SK-N-SH treated with all-trans-retinoic acid at 6 μM for 48 hours (cell line): ENCODE data around the gene OR2W3.

ENCODE experiments used
- ATAC-seq: fragments of 200-7000 bp; cut with Tn5 transposase; 3 replicates; pipeline ENCODE4 v1.9.1; 2020; ENCODE audit warnings: mild to moderate bottlenecking, moderate library complexity
- ARNTL ChIP-seq: fragments of 450-650 bp; formaldehyde crosslinking; IDR thresholded peaks from 2 replicates; pipeline ENCODE4 v1.5.0; 2020; ENCODE audit warnings: low read depth, mild to moderate bottlenecking, moderate library complexity, borderline replicate concordance
- CSDC2 ChIP-seq: fragments of 250-450 bp; sonication (Bioruptor Pico); IDR thresholded peaks from 2 replicates; pipeline ENCODE4 v1.5.0; 2020; ENCODE audit warnings: mild to moderate bottlenecking, moderate library complexity
- CSRNP3 ChIP-seq: fragments of 250-450 bp; sonication (Bioruptor Pico); IDR thresholded peaks from 2 replicates; pipeline ENCODE4 v1.5.1; 2021; ENCODE audit warnings: mild to moderate bottlenecking, moderate library complexity
- ESRRG ChIP-seq: fragments of 250-450 bp; sonication (Bioruptor Pico); IDR thresholded peaks from 2 replicates; pipeline ENCODE4 v1.6.1; 2021; ENCODE audit warnings: mild to moderate bottlenecking
- GLIS3 ChIP-seq: fragments of 250-450 bp; sonication (Bioruptor Pico); IDR thresholded peaks from 2 replicates; pipeline ENCODE4 v1.5.0; 2020; ENCODE audit warnings: mild to moderate bottlenecking, moderate library complexity
- ISL1 ChIP-seq: fragments of 250-450 bp; sonication (Bioruptor Pico); IDR thresholded peaks from 2 replicates; pipeline ENCODE4 v2.1.2; 2022; ENCODE audit warnings: mild to moderate bottlenecking, moderate library complexity
- OSR1 ChIP-seq: fragments of 250-450 bp; sonication (Bioruptor Pico); IDR thresholded peaks from 2 replicates; pipeline ENCODE4 v1.8.0; 2022; ENCODE audit warnings: moderate library complexity, mild to moderate bottlenecking, inconsistent platforms
- PATZ1 ChIP-seq: fragments of 250-450 bp; sonication (Bioruptor Pico); IDR thresholded peaks from 2 replicates; pipeline ENCODE4 v1.8.0; 2020; ENCODE audit warnings: mild to moderate bottlenecking, moderate library complexity, borderline replicate concordance
- POU6F1 ChIP-seq: fragments of 250-450 bp; sonication (Bioruptor Pico); IDR thresholded peaks from 2 replicates; pipeline ENCODE4 v1.8.0; 2021; ENCODE audit warnings: low read depth, mild to moderate bottlenecking, moderate library complexity, borderline replicate concordance
- PPARA ChIP-seq: fragments of 250-450 bp; sonication (Bioruptor Pico); IDR thresholded peaks from 2 replicates; pipeline ENCODE4 v1.5.0; 2020; ENCODE audit warnings: mild to moderate bottlenecking, borderline replicate concordance
- RARB ChIP-seq: fragments of 250-450 bp; sonication (Bioruptor Pico); IDR thresholded peaks from 2 replicates; pipeline ENCODE4 v1.8.0; 2021; ENCODE audit warnings: mild to moderate bottlenecking, moderate library complexity
- SNAI2 ChIP-seq: fragments of 250-450 bp; sonication (Bioruptor Pico); IDR thresholded peaks from 2 replicates; pipeline ENCODE4 v1.5.0; 2020; ENCODE audit warnings: mild to moderate bottlenecking, moderate library complexity
- TOX ChIP-seq: fragments of 250-450 bp; sonication (Bioruptor Pico); IDR thresholded peaks from 2 replicates; pipeline ENCODE4 v1.8.0; 2021; ENCODE audit warnings: mild to moderate bottlenecking, moderate library complexity, borderline replicate concordance
- TSHZ2 ChIP-seq: fragments of 250-450 bp; sonication (Bioruptor Pico); IDR thresholded peaks from 2 replicates; pipeline ENCODE4 v1.5.0; 2020; ENCODE audit warnings: mild to moderate bottlenecking, moderate library complexity
- ZC3H10 ChIP-seq: fragments of 250-450 bp; sonication (Bioruptor Pico); IDR thresholded peaks from 2 replicates; pipeline ENCODE4 v1.5.1; 2021; ENCODE audit warnings: mild to moderate bottlenecking, moderate library complexity
- ZFP3 ChIP-seq: fragments of 250-450 bp; sonication (Bioruptor Pico); IDR thresholded peaks from 2 replicates; pipeline ENCODE4 v1.5.0; 2020; ENCODE audit warnings: mild to moderate bottlenecking, moderate library complexity
- ZFP30 ChIP-seq: fragments of 450-650 bp; formaldehyde crosslinking; IDR thresholded peaks from 2 replicates; pipeline ENCODE4 v1.5.0; 2022; ENCODE audit warnings: mild to moderate bottlenecking, moderate library complexity
- ZNF565 ChIP-seq: fragments of 450-650 bp; formaldehyde crosslinking; conservative IDR thresholded peaks from 2 replicates; pipeline ENCODE4 v1.5.0; 2020; ENCODE audit warnings: low read depth, mild to moderate bottlenecking, moderate library complexity
- ZNF70 ChIP-seq: fragments of 450-650 bp; formaldehyde crosslinking; IDR thresholded peaks from 2 replicates; pipeline ENCODE4 v1.5.0; 2020; ENCODE audit warnings: mild to moderate bottlenecking, moderate library complexity
- ZNF8 ChIP-seq: fragments of 450-650 bp; formaldehyde crosslinking; IDR thresholded peaks from 2 replicates; pipeline ENCODE4 v1.5.0; 2020; ENCODE audit warnings: mild to moderate bottlenecking, moderate library complexity

Gene OR2W3

GRCh38 chr1:247895976-247896375 lies 589 bp downstream of the OR2W3 start:
- no peak for TF ChIP-seq ZNF8 (CRISPR knock-in tag)
- TF ChIP-seq SNAI2 (CRISPR knock-in tag), result no peak
- TF ChIP-seq ISL1, result no peak
- TF ChIP-seq PPARA, result no peak
- TF ChIP-seq PATZ1, result no peak
- TF ChIP-seq CSRNP3, result no peak
- TF ChIP-seq ZFP3 (CRISPR knock-in tag), result no peak
- TF ChIP-seq ZNF565 (CRISPR knock-in tag), result no peak
- no peak for TF ChIP-seq ZNF70 (CRISPR knock-in tag)
- TF ChIP-seq TSHZ2 (CRISPR knock-in tag), result no peak
- no peak for TF ChIP-seq RARB
- no peak for TF ChIP-seq ESRRG (CRISPR knock-in tag)
- TF ChIP-seq GLIS3, result no peak
- no peak for TF ChIP-seq ARNTL (CRISPR knock-in tag)
- no peak for TF ChIP-seq ZC3H10
- no peak for TF ChIP-seq POU6F1 (CRISPR knock-in tag)
- ATAC-seq, result no peak

GRCh38 chr1:247904122-247904521 lies 8.7 kb downstream of the OR2W3 start:
- ATAC-seq, result no peak
- TF ChIP-seq RARB, result no peak
- no peak for TF ChIP-seq ARNTL (CRISPR knock-in tag)

- ATAC-seq, result no peak
- TF ChIP-seq ISL1, result no peak
- TF ChIP-seq RARB, result no peak
- TF ChIP-seq POU6F1 (CRISPR knock-in tag), result no peak
- TF ChIP-seq TSHZ2 (CRISPR knock-in tag), result no peak
- TF ChIP-seq ESRRG (CRISPR knock-in tag), result no peak
- TF ChIP-seq CSRNP3, result no peak
- TF ChIP-seq CSDC2 (CRISPR knock-in tag), result no peak
- no peak for TF ChIP-seq ZFP30
- TF ChIP-seq ZNF8 (CRISPR knock-in tag), result no peak
- no peak for TF ChIP-seq ZNF565 (CRISPR knock-in tag)
- TF ChIP-seq PATZ1, result no peak
- TF ChIP-seq OSR1 (CRISPR knock-in tag), result no peak
- no peak for TF ChIP-seq ZFP3 (CRISPR knock-in tag)
- no peak for TF ChIP-seq TOX
- TF ChIP-seq ZC3H10, result no peak
- TF ChIP-seq ZNF70 (CRISPR knock-in tag), result no peak
- TF ChIP-seq ARNTL (CRISPR knock-in tag), result no peak
- TF ChIP-seq GLIS3, result no peak
- no peak for TF ChIP-seq SNAI2 (CRISPR knock-in tag)
These were observed 9.8 kb downstream of the OR2W3 start for GRCh38 chr1:247905181-247905580.
